HFFc6 (cell line): ENCODE measurements around the gene ARAP1. TPM values are rescaled to one million over a fixed set of nuclear protein-coding genes. Genes with fewer than 3 reads are reported as not detected.
A peak's percentile ranks its signal among the peaks of the same experiment; 100 is the strongest.

ENCODE experiments used
- DNase-seq: peaks from one replicate; pipeline ENCODE4 v3.0.0-alpha.2; 2018
- H3K27ac Mint-ChIP-seq: 2 replicates; pipeline ENCODE4 v1.8.0; 2020; ENCODE audit warnings: mild to moderate bottlenecking, mixed read lengths
- H3K27me3 Mint-ChIP-seq: 2 replicates; pipeline ENCODE4 v1.8.0; 2021; ENCODE audit warnings: mild to moderate bottlenecking, moderate library complexity, mixed read lengths; ENCODE audit not compliant: insufficient read depth
- H3K36me3 Mint-ChIP-seq: 2 replicates; pipeline ENCODE4 v1.8.0; 2021; ENCODE audit warnings: low read depth, mixed read lengths
- H3K4me1 Mint-ChIP-seq: 2 replicates; pipeline ENCODE4 v1.8.0; 2020; ENCODE audit warnings: low read depth, mixed read lengths
- H3K4me3 Mint-ChIP-seq: 2 replicates; pipeline ENCODE4 v1.8.0; 2020; ENCODE audit warnings: mild to moderate bottlenecking, moderate library complexity, mixed read lengths
- H3K9me3 Mint-ChIP-seq: 2 replicates; pipeline ENCODE4 v1.8.0; 2020; ENCODE audit warnings: mild to moderate bottlenecking, mixed read lengths
- total RNA-seq, 6 experiments: library from RNA; stranded (reverse); fragmentation: NEBNext Ultra II Directional; extraction: Animal tissue kit (Norgen Biotek cat#: 25700); gene quantifications; 2 replicates in 1 of 6; 3 replicates in 5 of 6; pipeline ENCODE4 v1.2.3, GENCODE V29; 2021
- TF ChIP-seq, protein P1 (sequence below): fragments of 200-600 bp; sonication (generic); IDR thresholded peaks from 2 replicates; pipeline ENCODE4 v1.5.0; 2021; ENCODE audit warnings: antibody characterized with exemption, mild to moderate bottlenecking

The ARAP1 gene
- total RNA-seq, 6 experiments from 2014 or later = 42.5 to 49.0 (median 46.8) TPM

DNA sequence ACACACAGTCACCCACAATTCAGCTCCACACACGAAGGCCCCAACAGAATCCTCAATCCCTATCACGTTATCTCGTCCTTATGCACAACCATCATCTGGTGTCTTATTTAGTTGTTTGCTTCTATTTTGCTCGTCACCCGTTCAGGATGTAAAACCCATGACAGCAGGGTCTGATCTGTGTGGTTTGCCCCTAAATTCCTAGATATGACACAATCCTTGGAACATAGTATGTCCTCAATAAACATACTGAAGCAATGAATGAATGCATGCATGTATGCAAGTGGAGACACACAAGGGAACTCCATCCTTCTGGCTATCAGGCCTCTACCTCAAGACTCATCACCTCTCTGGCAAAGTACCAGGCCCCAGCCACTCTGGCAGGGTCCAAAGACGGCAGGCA, 21.5 kb upstream of the ARAP1 start:
- Mint-ChIP-seq H3K9me3 (no peaks in the 10 kb centered on the region), H3K4me1 (peaks cover 38% of the 10 kb centered on the region), H3K36me3 (no peaks in the 10 kb centered on the region), H3K4me3 (peak overlapping the region; percentile 44; the same call in 1 of the 2 replicates), H3K27ac (peak overlapping the region; percentile 84), H3K27me3 (peaks cover 5% of the 10 kb centered on the region; the same call in 1 of the 2 replicates)
- no peak for DNase-seq
- TF ChIP-seq, protein P1, sequence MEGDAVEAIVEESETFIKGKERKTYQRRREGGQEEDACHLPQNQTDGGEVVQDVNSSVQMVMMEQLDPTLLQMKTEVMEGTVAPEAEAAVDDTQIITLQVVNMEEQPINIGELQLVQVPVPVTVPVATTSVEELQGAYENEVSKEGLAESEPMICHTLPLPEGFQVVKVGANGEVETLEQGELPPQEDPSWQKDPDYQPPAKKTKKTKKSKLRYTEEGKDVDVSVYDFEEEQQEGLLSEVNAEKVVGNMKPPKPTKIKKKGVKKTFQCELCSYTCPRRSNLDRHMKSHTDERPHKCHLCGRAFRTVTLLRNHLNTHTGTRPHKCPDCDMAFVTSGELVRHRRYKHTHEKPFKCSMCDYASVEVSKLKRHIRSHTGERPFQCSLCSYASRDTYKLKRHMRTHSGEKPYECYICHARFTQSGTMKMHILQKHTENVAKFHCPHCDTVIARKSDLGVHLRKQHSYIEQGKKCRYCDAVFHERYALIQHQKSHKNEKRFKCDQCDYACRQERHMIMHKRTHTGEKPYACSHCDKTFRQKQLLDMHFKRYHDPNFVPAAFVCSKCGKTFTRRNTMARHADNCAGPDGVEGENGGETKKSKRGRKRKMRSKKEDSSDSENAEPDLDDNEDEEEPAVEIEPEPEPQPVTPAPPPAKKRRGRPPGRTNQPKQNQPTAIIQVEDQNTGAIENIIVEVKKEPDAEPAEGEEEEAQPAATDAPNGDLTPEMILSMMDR = no peak

DNA sequence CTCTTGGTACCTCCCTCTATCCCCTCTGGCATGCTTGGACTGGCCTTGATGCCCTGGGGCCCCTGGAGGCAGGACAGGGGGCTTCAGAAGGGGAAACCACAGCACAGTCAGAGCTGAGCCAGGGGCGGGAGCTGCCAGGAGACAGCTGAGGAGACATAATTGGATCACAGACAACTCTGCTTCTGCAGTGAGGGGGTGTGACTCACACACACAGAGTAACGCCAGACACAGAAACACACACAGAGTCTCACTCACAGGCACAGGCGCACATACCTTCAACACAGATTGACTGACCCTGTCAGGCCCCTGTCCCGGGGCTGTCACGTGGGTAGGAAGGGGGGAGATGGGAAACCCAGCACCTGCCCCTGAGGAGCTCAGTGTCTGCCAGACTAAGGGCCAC, 21.1 kb upstream of the ARAP1 start:
- Mint-ChIP-seq H3K36me3 (no peaks in the 10 kb centered on the region), H3K27ac (peak overlapping the region; percentile 84), H3K4me1 (peaks cover 38% of the 10 kb centered on the region), H3K4me3 (peak overlapping the region; percentile 44; the same call in 1 of the 2 replicates), H3K9me3 (no peaks in the 10 kb centered on the region), H3K27me3 (peaks cover 5% of the 10 kb centered on the region)
- TF ChIP-seq, protein P1 = no peak
- peak; percentile 86 for DNase-seq

DNA sequence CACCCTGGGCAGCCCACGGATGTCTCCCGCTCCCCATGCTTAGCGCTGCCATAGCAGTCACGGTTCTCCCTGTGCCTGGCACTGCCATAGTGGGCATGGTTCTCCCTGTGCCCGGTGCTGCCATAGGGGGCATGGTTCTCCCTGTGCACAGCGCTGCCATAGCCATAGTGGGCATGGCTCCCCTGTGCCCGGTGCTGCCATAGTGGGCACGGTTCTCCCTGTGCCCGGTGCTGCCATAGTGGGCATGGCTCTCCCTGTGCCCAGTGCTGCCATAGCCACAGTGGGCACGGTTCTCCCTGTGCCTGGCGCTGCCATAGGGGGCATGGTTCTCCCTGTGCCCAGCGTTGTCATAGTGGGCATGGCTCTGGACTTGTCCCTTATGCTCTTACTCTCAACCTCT, 19.9 kb upstream of the ARAP1 start:
- TF ChIP-seq, protein P1 = no peak
- Mint-ChIP-seq H3K4me3 (no peak overlapping the region), H3K9me3 (no peaks in the 10 kb centered on the region), H3K27me3 (peaks cover 4% of the 10 kb centered on the region), H3K36me3 (no peaks in the 10 kb centered on the region), H3K27ac (peak overlapping the region; percentile 84; the same call in 1 of the 2 replicates), H3K4me1 (peaks cover 38% of the 10 kb centered on the region)
- DNase-seq = no peak

DNA sequence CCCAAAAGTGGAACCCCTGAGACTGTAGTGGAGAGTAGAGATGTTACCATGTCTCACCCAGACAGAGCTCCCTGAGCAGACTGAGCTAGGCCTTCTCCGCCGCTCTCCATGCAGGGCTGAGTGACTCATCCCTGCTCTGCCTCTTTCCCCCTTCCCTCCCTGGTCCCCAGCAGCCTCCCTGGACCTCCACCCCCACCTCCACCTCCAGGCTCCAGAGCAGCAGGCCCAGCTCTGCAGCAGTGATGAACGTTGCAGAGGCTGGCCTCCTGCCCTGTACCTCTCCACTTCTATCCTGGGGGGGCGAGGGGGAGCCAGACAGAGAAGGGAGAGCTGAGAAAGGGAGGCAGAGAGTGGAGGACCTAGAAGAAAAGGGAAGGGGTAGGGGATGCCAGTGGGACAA, 19.3 kb upstream of the ARAP1 start:
- H3K4me3 Mint-ChIP-seq = peak overlapping the region; percentile 27; the same call in 1 of the 2 replicates
- H3K27ac Mint-ChIP-seq = peak overlapping the region; percentile 39
- peak; percentile 39 for DNase-seq
- H3K36me3 Mint-ChIP-seq = no peaks in the 10 kb centered on the region
- H3K27me3 Mint-ChIP-seq = peaks cover 4% of the 10 kb centered on the region
- H3K4me1 Mint-ChIP-seq = peaks cover 38% of the 10 kb centered on the region
- TF ChIP-seq, protein P1 = no peak
- no peaks in the 10 kb centered on the region for H3K9me3 Mint-ChIP-seq

DNA sequence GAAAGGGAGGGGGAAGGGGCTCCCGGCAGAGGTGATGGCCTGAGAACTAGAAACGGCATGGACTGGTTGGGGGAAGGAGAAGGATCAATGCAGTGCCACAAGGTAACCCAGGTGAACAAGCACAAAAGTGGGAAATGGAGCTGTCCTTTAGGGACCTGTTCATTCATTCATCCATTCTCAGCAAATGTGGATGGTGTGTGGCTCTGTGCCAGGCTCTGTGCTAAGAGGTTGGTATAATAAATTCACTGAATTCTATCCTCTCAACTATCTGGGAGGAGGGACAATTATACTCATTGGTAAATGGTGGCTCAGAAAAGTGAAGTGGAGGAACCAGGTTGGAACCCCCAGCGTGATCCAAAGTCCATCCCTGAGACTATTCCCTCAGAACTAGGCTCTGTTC, 18.6 kb upstream of the ARAP1 start:
- H3K4me1 Mint-ChIP-seq = peaks cover 38% of the 10 kb centered on the region
- peaks cover 6% of the 10 kb centered on the region for H3K27me3 Mint-ChIP-seq
- H3K9me3 Mint-ChIP-seq = no peaks in the 10 kb centered on the region
- TF ChIP-seq, protein P1 = no peak
- H3K36me3 Mint-ChIP-seq = no peaks in the 10 kb centered on the region
- no peak overlapping the region for H3K4me3 Mint-ChIP-seq
- DNase-seq = no peak
- no peak overlapping the region for H3K27ac Mint-ChIP-seq

DNA sequence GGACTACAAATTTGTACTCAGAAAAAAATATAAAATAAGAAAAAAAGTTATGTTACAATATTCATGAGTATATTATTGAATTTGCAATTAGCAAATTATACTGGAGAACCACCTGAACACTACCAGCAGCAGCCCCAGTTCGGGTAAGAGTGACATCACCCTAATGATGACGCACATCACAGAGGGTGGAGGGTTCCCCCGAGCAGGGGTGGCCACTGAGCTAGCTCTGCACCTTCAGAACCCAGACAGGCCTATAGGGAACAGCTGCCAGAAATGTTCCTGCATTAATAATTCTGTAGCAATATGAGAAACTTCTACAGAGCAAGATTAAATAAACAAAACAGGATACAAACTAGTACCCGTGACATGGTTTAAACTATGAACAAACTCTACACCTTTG, 17.5 kb upstream of the ARAP1 start:
- Mint-ChIP-seq H3K27me3 (peaks cover 7% of the 10 kb centered on the region), H3K36me3 (no peaks in the 10 kb centered on the region), H3K4me1 (peaks cover 38% of the 10 kb centered on the region), H3K4me3 (no peak overlapping the region), H3K9me3 (no peaks in the 10 kb centered on the region), H3K27ac (no peak overlapping the region)
- DNase-seq = no peak
- TF ChIP-seq, protein P1 = no peak
